GM21529 (cell line): Measurements from ENCODE around the gene SCFD2.

Experiments
- ATAC-seq: cut with Tn5 transposase; IDR thresholded peaks from one replicate; pipeline ENCODE4 v1.9.1; 2021; ENCODE audit not compliant: unreplicated experiment

SCFD2 gene

GRCh38 chr4:53118676-53119075 is 247.2 kb downstream of the SCFD2 start:
- ATAC-seq: no peak

- no peak for ATAC-seq
These were observed 248.9 kb downstream of the SCFD2 start for GRCh38 chr4:53116954-53117353.

DNA sequence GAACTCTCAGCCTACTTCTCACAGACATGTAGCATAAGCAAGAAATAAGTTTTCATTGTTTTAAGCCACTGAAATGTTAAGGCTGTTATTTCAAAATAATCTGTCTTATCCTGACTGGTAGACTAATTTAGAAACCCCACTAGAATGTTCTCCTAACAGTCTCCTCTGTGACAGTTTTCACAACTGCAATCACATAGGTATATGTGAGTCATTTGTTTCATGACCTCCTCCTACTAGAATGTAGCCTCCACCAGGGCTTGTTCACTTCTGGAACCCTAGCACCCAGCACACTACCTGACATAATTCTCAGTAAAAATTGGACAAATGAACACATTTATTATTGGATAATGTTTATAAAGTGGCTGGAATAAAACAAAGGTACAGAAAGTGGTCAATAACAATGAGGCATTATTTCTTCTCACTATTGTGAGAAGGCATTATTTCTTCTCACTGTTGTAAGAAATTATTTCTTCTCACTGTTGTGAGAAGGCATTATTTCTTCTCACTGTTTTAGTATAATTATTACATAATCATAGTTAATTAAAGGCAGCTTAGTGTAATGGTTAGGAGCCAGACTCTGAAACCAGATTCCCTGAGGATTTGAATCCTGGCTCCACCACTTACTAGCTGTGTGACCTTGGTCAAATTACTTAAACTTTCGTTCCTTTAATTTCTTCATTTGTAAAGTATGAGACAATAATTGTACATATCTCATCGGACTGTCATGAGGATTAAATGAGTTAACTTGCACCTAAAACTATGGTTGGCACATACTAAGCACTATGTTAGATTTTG is 252.2 kb downstream of the SCFD2 start:
- ATAC-seq: peak; percentile 79

- ATAC-seq: no peak
These were observed 260.5 kb downstream of the SCFD2 start for GRCh38 chr4:53105313-53105712.

- no peak for ATAC-seq
These were observed 262.4 kb downstream of the SCFD2 start for GRCh38 chr4:53103481-53103880.

GRCh38 chr4:53101191-53101581 is 264.7 kb downstream of the SCFD2 start:
- ATAC-seq: no peak

DNA sequence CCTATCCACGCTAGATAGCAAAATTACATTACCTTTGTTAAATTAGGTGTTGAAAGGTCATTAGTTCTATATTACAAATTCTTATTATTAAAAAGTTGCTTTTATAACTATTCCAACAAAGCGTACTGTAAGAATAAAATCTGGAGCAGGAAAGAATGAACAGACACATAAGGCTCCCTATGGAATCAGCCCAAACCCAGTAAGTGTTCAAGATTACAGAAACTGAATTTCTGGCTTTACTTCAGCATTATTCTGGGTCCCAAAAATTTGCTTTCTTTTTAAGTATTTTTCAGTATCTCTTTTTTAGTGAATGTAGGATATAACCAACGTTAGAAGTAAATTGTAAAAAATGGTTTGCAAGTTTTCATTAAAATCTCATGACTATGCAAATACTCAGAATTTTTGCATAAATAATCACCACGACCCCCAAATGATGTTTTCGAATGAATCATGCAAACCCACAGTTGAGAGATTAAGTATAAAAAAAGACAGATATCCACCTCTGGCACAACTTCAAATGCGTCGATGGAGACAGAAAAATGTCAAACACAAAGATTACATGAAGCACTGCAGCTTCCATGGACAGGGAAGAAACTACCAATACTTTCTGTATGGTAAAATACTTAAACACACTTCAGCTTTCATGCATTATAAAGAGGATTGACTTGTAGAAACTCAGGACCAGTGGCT is 265.2 kb downstream of the SCFD2 start:
- ATAC-seq: no peak

DNA sequence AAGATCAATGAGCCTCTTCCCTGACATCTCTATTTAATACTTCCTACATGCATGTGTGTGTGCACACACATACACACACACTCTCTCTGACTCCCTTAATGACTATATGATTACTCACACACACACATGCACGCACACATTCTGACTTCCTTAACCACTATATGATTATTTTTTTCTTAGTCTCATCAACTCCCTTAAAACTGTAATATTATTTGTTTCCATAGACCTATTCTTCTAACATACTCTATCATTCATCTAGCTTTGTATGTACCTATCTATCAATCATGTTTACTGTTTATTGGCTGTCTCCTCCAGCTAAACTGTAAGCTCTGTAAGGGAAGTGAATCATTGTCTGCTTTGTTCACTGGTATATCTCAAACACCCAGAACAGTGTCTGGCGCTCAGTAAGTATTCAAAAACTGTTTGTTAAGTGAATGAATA is 267.2 kb downstream of the SCFD2 start:
- ATAC-seq: no peak

DNA sequence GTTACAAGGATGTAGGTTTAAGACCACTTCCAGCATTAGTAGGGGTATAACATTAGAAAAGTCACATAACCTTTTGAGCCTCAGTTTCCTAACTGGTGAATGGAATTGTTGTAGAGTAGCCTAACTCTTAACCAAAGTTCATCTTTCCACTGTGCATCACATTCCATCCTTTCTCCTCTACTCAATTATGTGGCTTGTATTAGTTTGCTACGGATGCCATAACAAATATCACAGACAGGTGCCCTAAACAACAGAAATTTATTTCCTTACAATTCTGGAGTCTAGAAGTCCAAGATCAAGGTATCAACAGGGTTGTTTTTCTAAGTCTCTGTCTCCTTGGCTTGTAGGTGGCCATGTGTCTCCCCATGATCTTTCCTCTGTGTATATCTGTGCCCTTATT is 271.8 kb downstream of the SCFD2 start:
- no peak for ATAC-seq

- no peak for ATAC-seq
These were observed 275.7 kb downstream of the SCFD2 start for GRCh38 chr4:53089936-53090729.

DNA sequence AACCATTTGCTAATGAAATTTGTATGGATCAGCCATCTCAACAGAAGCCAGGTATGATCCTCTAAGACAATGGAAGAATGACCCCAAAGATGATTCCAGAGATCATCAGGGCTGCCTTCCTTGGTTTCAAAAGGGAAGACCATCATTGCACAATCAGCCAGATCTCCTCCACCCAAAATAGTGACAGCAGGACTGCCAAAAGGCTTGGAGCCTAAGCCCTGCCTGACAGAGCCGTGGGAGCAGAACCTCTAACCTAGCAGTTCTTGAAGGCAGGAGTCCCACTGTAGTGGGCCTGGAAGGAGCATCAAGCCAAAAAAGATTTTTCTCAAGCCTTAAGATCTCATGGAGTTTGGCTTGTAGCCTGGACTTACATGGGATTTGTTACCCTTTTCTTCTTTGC is 277.7 kb downstream of the SCFD2 start:
- ATAC-seq: no peak

DNA sequence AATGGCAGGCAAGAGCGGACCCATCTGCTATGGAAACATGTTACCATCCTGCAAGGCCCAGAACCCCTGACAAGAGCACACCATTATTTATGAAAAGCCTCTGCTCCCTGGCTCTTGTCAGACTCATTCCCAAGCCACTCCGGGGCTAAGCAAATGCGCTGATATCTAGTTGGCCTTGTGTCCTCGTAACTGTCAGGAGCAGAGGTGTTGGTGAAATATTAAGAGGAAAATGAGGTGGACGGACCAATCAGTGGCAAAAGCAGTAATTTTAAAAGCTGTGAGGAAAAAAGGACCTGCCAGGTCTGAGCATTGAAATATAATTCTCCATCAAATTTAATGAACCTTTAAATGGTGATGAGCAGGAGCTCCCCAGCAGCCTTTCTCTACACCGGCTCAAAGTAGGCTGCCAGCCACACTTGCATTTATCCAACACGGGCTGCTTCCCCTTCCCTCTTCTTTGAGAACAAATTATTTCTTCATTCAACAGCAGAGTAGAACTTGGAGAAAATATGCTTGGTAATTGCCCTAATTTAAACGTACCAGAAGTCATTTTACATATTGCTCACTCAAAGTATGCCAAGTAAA is 289.4 kb downstream of the SCFD2 start:
- no peak for ATAC-seq

DNA sequence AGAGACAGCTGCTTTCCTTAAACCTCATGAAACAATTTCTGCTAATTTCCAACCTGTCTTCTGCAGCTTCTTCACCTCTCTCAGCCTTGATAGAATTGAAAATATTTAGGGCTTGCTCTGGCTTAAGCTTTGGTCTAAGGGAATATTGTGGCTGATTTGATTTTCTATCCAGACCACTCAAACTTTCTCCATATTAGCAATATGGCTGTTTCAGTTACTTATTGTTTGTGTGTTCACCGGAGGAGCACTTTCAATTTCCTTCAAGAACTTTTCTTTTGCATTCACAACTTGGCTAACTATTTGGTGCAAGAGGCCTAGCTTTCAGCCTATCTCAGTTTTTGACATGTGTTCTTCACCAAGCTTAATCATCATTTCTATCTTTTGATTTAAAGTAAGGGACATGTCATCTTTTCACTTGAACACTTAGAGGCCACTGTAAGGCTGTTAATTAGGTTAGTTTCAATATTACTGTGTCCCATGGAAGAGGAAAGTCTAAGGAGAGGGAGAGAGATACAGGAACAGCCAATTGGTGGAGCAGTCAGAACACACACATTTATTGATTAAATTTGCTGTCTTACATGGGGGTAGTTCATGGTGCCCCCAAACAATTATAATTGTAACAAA is 290.6 kb downstream of the SCFD2 start:
- ATAC-seq: no peak

- ATAC-seq: no peak
These were observed 297.0 kb downstream of the SCFD2 start for GRCh38 chr4:53068755-53069330.

- ATAC-seq: no peak
These were observed 298.6 kb downstream of the SCFD2 start for GRCh38 chr4:53067125-53067802.

DNA sequence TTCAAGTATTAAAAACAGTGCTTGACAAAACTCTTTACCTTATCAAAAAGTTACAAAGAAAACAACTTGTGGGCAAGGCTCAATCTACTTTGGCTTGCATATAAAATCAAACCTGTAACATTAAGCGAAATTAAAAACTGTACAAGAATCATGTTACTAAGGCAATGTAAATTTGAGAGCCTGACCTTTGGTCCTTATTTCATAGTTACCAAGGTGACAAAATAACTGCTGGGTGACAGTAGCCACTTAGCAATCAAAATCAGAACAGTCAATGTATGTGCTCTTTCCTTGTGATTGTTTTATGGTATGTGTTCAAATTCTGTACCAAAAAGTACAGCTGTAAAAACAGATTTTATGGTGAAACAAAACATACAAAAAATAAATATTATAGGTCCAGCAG is 299.7 kb downstream of the SCFD2 start:
- no peak for ATAC-seq

DNA sequence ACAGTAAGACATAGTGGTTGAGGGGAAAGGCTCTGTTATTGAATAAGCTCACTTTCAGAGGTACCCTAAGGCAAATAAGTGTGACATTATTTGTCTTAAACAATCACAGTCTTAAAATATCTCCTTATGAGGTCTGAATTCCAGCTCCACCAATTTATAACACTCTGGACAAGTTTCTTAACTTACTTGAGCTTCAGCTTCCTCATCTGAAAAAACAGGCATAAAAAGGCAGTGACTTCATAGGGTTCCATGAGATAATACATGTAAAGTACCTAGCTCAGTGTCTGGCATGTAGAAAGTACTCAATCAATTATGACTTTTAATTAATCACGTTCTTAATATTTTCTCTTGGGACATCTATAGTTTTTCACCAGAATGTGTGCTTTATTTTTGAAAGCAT is 301.3 kb downstream of the SCFD2 start:
- ATAC-seq: no peak

DNA sequence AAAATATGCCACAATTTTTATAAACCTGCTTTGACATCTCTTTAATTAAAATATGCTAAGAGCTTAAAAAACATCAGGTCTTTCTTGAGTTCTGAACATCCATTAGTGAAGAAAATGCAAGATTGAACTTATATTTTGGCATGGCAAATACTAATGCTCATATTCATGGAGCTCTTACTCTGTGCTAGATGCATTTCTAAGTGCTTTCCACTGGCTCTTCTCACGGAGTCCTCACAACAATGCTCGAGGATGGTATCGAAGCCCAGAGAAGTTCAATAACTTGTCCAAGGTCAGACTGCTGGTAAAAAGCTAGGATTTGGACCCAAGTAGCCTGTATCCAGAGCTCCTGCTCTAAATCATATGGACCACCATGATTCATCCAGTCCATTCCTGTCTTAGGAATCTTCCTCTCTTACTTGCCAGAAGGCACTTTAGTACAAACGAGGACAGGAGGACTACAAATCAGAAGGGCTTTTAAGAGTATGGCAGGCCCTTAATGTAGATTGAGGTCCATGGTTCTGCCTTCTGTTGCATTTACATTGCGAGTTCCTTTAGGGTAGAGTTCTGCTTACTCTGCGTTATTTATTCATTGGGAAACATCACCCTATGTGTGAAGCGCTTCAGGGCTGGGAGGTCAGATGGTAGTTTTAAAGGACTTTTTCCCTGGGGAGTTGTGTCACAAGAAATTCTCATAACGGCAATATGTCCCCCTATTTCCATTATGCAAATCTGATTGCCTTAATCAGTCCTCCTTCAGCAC is 304.6 kb downstream of the SCFD2 start:
- ATAC-seq: no peak

DNA sequence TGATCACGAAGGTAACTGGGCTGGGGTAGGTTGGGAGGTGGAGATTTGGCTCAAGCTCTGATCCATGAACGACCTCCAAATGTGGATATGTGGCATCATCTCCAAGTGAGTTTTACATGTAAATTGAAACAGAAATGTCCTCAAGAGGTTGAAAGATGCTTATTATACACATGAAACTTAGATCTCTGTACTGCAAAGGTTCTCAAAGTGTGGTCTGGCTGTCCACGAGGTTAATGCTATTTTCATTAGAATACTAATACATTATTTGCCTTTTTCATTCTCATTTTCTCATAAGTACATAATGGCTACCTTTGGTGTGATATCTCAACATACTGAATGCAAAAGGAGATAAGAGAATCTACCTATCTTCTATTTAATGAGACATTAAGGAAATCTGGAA is 305.6 kb downstream of the SCFD2 start:
- no peak for ATAC-seq
